ENCODE measurements around the gene MTM1. TPM values are rescaled to one million over a fixed set of nuclear protein-coding genes. Genes with fewer than 3 reads are reported as not detected.
A peak's percentile ranks its signal among the peaks of the same experiment; 100 is the strongest.

Gene MTM1
- polyA plus RNA-seq (2012; ENCODE audit: missing spikeins): 4.6 TPM

GRCh38 chrX:150568320-150569154 lies at the start of gene MTM1:
Gene MTM1 (plus strand): TSS chrX:150568621. CDS start chrX:150592615, 23,994 bp downstream.
- DNase-seq (ENCODE audit: insufficient read length) (peak; percentile 81), FAIRE-seq (peak; percentile 90)
- TF ChIP-seq POLR2AphosphoS5 (IDR thresholded peaks at IDR 0.05; ENCODE audit: low read depth, low read length) (no peak), TAF1 (IDR thresholded peaks at IDR 0.05; ENCODE audit: borderline replicate concordance, low read depth, low read length) (no peak), POLR2A (IDR thresholded peaks at IDR 0.05; ENCODE audit: low read depth, low read length) (0 out of 2 replicates have a peak, but pooled peaks have one; percentile 22)

- no peak for TF ChIP-seq POLR2A (IDR thresholded peaks at IDR 0.05; ENCODE audit: low read depth, low read length)
- no peak for TF ChIP-seq POLR2AphosphoS5 (IDR thresholded peaks at IDR 0.05; ENCODE audit: low read depth, low read length)
- TF ChIP-seq TAF1 (IDR thresholded peaks at IDR 0.05; ENCODE audit: borderline replicate concordance, low read depth, low read length): no peak
- FAIRE-seq: no peak
Observed at GRCh38 chrX:150522494-150522893, 45.9 kb upstream of the MTM1 start.

GRCh38 chrX:150525061-150525919 lies 43.1 kb upstream of the MTM1 start:
- no peak for DNase-seq (ENCODE audit: insufficient read length)
- TF ChIP-seq POLR2A (IDR thresholded peaks at IDR 0.05; ENCODE audit: low read depth, low read length): no peak
- TF ChIP-seq TAF1 (IDR thresholded peaks at IDR 0.05; ENCODE audit: borderline replicate concordance, low read depth, low read length): no peak
- no peak for TF ChIP-seq POLR2AphosphoS5 (IDR thresholded peaks at IDR 0.05; ENCODE audit: low read depth, low read length)
- no peak for FAIRE-seq

More at GRCh38 chrX:150522494-150522893, 45.9 kb upstream of the MTM1 start:
- no peak for DNase-seq (ENCODE audit: insufficient read length)

- DNase-seq (ENCODE audit: insufficient read length) (no peak), FAIRE-seq (no peak)
- TF ChIP-seq POLR2A (IDR thresholded peaks at IDR 0.05; ENCODE audit: low read depth, low read length) (no peak), POLR2AphosphoS5 (IDR thresholded peaks at IDR 0.05; ENCODE audit: low read depth, low read length) (no peak), TAF1 (IDR thresholded peaks at IDR 0.05; ENCODE audit: borderline replicate concordance, low read depth, low read length) (no peak)
Observed at GRCh38 chrX:150526692-150527091, 41.7 kb upstream of the MTM1 start.

- TF ChIP-seq TAF1 (IDR thresholded peaks at IDR 0.05; ENCODE audit: borderline replicate concordance, low read depth, low read length) (no peak), POLR2AphosphoS5 (IDR thresholded peaks at IDR 0.05; ENCODE audit: low read depth, low read length) (no peak), POLR2A (IDR thresholded peaks at IDR 0.05; ENCODE audit: low read depth, low read length) (no peak)
- no peak for FAIRE-seq
- no peak for DNase-seq (ENCODE audit: insufficient read length)
Observed at GRCh38 chrX:150527108-150527507, 41.3 kb upstream of the MTM1 start.

- no peak for FAIRE-seq
- TF ChIP-seq POLR2A (IDR thresholded peaks at IDR 0.05; ENCODE audit: low read depth, low read length) (no peak), POLR2AphosphoS5 (IDR thresholded peaks at IDR 0.05; ENCODE audit: low read depth, low read length) (no peak), TAF1 (IDR thresholded peaks at IDR 0.05; ENCODE audit: borderline replicate concordance, low read depth, low read length) (no peak)
- DNase-seq (ENCODE audit: insufficient read length): no peak
Observed at GRCh38 chrX:150529587-150529986, 38.8 kb upstream of the MTM1 start.

GRCh38 chrX:150530821-150531220 lies 37.6 kb upstream of the MTM1 start:
- DNase-seq (ENCODE audit: insufficient read length): no peak
- TF ChIP-seq POLR2A (IDR thresholded peaks at IDR 0.05; ENCODE audit: low read depth, low read length): no peak
- TF ChIP-seq TAF1 (IDR thresholded peaks at IDR 0.05; ENCODE audit: borderline replicate concordance, low read depth, low read length): no peak
- TF ChIP-seq POLR2AphosphoS5 (IDR thresholded peaks at IDR 0.05; ENCODE audit: low read depth, low read length): no peak
- no peak for FAIRE-seq

GRCh38 chrX:150531467-150531866 lies 37.0 kb upstream of the MTM1 start:
- FAIRE-seq (no peak), DNase-seq (ENCODE audit: insufficient read length) (no peak)
- TF ChIP-seq POLR2AphosphoS5 (IDR thresholded peaks at IDR 0.05; ENCODE audit: low read depth, low read length) (no peak), TAF1 (IDR thresholded peaks at IDR 0.05; ENCODE audit: borderline replicate concordance, low read depth, low read length) (no peak), POLR2A (IDR thresholded peaks at IDR 0.05; ENCODE audit: low read depth, low read length) (no peak)

- no peak for TF ChIP-seq POLR2AphosphoS5 (IDR thresholded peaks at IDR 0.05; ENCODE audit: low read depth, low read length)
- TF ChIP-seq POLR2A (IDR thresholded peaks at IDR 0.05; ENCODE audit: low read depth, low read length): no peak
- TF ChIP-seq TAF1 (IDR thresholded peaks at IDR 0.05; ENCODE audit: borderline replicate concordance, low read depth, low read length): no peak
- FAIRE-seq (no peak), DNase-seq (ENCODE audit: insufficient read length) (no peak)
Observed at GRCh38 chrX:150533863-150534262, 34.6 kb upstream of the MTM1 start.

- TF ChIP-seq POLR2AphosphoS5 (IDR thresholded peaks at IDR 0.05; ENCODE audit: low read depth, low read length) (no peak), TAF1 (IDR thresholded peaks at IDR 0.05; ENCODE audit: borderline replicate concordance, low read depth, low read length) (no peak)
Observed at GRCh38 chrX:150536455-150537116, 31.8 kb upstream of the MTM1 start.

GRCh38 chrX:150537851-150538250 lies 30.6 kb upstream of the MTM1 start:
- TF ChIP-seq POLR2A (IDR thresholded peaks at IDR 0.05; ENCODE audit: low read depth, low read length) (no peak), TAF1 (IDR thresholded peaks at IDR 0.05; ENCODE audit: borderline replicate concordance, low read depth, low read length) (no peak), POLR2AphosphoS5 (IDR thresholded peaks at IDR 0.05; ENCODE audit: low read depth, low read length) (no peak)
- DNase-seq (ENCODE audit: insufficient read length) (no peak), FAIRE-seq (no peak)

More at GRCh38 chrX:150536455-150537116, 31.8 kb upstream of the MTM1 start:
- DNase-seq (ENCODE audit: insufficient read length) (no peak), FAIRE-seq (no peak)
